HG03469 (cell line): ENCODE results near the gene CYP24A1.

ENCODE experiments used
- ATAC-seq: cut with Tn5 transposase; IDR thresholded peaks from one replicate; pipeline ENCODE4 v1.9.1; 2021; ENCODE audit warnings: mild to moderate bottlenecking, moderate library complexity, moderate number of reproducible peaks; ENCODE audit not compliant: unreplicated experiment

CYP24A1 gene

GRCh38 chr20:54204063-54204462 is 30.3 kb upstream of the CYP24A1 start:
- ATAC-seq, result no peak

GRCh38 chr20:54203281-54203680 is 29.5 kb upstream of the CYP24A1 start:
- ATAC-seq, result no peak

DNA sequence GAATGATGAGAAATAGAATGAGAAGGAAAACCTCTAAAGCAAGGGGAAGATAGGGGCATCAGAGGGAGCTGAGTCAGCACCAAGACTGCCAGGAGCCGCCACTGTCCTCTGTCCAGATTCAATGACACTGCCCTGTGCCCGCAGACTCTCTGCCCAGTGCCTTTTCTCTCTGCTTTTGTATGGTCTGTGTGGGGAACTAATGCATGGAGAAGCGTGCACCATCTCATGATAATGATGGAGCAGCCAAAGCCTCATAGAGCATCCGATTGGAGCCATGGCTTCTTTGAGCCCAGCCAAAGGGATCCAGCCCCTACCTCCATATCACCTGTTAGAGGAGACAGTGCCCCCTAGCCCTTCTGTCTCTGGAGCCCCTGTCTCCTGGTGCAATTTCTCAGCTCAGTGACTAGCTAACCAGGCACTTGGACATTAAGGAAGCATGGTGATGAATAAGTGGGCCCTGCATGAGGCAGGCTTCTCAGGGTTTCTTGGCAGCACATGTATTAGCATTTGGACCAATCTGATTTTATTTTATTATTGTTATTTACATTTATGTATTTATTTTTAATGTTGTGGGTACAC is 27.6 kb upstream of the CYP24A1 start:
- ATAC-seq, result no peak

GRCh38 chr20:54200487-54201267 is 26.9 kb upstream of the CYP24A1 start:
- no peak for ATAC-seq

GRCh38 chr20:54199721-54200176 is 26.0 kb upstream of the CYP24A1 start:
- no peak for ATAC-seq

GRCh38 chr20:54199283-54199682 is 25.5 kb upstream of the CYP24A1 start:
- no peak for ATAC-seq

DNA sequence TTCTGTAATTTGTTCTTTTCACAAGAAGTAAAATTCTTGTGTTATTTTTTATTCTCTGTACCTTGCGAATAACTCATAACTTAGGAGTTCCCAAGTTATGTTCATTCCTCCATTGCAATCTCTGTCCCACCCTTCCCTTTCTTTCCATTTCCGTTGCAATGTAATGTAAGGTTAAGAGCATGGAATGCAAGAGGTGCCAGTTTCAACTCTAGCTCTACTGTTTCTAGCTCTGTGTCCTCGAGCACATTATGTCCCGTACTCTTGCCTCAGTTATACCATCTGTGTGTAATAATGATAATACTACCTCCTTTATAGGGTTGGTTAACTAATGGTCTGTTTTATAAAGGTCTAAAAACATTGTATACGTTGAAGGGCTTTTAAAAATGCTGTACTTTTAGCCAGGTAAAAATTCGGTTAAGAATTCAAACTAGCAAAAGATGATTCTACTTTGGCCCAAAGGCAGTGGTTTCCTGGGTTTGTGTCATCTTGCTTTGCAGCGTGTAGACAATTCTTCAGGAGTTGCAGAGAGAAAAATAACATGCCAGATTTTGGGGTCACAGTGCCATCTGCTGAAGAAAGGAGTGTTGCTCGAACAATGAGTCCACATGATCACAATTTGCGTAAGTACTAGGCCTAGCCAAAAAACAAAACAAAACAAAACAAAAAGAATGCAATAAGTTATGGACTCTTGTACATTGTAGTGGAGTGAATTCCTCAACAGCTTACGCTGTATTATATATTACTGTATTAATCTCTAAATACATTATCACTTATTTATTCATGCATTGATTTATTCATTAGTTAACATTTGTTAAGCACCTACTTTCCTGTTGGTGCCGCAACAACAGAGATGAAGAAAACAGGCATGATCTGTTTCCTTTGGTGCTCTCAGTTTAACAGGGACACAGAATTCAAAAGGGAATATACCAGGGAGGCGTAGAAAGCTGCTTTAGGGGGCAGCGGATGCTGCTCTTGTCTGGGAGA is 24.1 kb upstream of the CYP24A1 start:
- ATAC-seq, result no peak

DNA sequence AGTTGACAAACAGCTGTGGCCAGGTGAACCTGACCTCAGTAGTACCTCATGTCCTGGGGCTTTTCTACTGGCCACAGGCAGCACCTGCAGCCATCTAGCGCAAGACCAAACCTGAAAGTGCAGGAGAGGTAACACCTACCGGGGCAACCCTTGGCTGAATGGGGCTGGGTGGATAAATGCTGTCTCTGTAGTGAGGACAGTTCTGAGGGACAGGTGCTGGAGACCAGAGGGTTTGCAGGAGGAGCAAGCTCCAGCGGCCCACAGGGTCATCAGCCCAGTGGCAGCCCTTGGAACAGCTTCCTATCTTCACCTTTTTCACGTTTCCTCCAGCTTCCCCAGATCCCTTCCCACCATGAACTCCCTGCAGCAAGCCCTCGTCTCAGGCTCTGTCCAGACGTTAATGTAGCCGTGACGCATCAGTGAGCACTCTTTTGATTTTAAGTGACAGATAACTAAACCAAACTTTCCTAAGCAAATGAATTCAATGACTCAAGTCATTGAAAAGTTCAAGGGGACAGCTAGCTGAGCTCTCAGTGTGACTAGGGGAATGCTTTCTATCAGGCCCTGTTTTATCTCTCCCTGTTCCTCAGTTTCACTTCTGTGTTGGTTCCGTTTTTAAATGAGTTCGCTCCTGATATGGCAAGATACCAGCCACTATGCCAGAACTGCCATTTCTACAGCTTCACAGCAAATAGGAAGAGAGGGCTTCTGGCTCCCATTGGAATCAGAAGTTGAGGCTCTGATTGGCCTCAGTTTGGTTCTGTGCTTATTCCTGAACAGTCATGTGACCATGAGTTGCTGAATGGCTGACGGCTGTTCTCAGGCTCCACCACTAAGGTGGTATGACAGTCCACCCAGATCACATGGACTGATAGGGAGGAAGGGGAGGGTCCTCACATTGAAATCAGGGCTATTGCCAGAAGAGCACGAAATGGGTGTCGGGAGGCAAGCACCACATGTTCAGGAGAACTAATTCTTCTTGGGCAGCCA is 22.0 kb upstream of the CYP24A1 start:
- ATAC-seq, result peak; percentile 39

- no peak for ATAC-seq
Observed at GRCh38 chr20:54194724-54195438, 21.1 kb upstream of the CYP24A1 start.

DNA sequence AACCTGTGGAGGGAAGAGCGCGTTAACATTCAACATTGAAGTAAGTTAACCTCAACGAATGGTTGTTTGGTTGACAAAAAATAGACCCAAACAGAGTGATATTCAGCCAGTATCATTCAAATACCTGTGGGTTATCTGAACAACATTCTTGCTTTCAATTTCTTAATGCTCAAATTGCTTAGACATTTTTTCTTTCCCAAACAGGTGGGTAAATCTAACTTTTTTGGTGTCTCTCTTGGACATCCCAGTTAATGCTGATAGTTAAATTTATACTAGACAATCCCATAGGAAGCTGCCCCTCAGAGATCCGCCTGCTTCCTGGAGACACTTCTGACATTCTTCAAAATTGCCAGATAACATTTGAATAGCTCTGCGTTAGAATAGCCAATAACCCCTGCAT is 20.0 kb upstream of the CYP24A1 start:
- no peak for ATAC-seq

GRCh38 chr20:54190217-54190616 is 16.4 kb upstream of the CYP24A1 start:
- ATAC-seq, result no peak

- ATAC-seq, result no peak
Observed at GRCh38 chr20:54189630-54190029, 15.8 kb upstream of the CYP24A1 start.

DNA sequence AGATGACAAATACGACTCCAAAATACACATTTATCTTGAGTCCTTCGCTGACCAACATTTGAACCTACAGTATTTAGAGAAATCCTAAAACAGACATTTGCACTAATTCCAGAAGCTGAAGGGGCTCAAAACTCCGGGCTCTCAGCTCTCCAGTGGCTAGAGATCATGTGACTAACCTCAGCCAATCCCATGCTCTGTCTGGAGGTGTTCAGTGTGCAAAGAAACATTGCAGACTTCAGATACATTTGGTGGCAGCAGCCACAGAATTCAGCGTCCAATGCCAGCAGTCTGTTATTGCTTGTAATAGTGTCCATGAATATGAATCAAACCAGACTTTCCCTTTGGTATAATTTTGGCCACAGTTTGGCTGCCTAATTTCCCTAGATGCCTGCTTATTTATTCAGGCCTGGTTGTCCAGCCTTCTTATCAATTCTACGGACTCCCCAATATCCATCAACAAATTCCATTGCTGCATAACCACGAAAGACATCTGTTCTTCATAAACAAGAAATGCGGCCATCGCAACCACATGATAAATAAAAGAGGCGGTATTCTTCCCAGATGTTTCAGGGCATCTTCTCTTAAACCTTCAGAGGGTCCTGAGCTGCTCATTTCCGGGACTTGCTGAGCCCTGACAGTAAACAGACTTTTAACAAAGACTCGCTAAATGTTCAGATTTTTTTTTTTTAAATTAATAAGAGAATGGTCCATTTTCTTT is 14.5 kb upstream of the CYP24A1 start:
- ATAC-seq, result no peak

- no peak for ATAC-seq
Observed at GRCh38 chr20:54184904-54185626, 11.3 kb upstream of the CYP24A1 start.

DNA sequence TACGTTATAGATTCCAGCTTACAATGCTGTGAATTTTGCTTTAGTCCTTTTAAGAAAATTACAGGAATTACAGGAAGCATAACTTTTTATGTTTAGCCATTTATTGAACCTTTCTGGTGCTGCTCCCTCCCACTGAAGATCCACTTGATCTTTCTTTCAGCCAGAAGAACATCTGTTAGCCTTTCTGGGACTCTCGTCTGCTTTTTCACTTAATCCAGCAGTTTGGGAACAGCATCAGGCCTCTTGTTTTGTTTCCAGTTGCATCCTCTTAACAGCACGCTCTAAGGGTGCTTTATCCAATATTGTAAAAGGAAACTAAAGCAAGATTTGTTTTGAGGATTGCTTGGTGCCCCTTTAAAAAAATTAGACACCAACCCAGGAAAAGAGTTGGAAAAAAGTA is 10.3 kb upstream of the CYP24A1 start:
- no peak for ATAC-seq

DNA sequence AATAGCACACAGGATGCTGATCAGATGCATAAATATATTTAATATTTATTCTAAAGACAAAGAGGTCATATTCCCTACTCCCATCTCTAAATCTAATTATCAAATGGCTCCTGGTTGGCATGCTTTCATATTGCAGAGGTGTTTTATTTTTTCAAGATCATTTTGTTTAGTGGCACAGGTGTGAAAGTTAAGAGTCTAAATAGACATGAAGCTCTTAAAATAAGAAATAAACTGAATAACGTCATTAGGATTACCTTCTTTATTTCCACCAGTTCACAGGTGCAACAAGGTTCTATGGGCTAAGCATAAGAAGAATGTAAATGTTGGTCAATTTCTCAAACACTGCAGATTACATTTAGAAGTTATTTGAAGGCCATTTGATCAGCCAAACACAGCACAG is 7.1 kb upstream of the CYP24A1 start:
- ATAC-seq, result no peak

DNA sequence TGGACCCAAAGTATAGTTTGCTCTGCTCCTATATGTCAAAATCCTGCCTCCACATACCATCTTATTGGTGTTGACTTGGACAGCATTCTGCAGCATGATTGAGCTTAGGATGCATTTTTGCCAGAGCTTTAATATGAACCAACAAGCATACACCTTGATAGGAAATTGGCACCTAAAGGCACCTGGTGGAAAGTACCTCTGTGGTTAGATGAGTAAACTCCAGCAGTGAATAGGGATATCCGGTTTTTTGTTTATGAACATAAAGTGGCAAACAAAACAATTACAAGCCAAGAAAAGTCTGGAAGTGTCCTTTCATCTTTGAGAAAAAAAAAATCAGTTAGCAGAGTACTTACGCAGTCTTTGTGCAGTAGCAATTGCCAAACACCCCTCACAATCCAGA is 6.2 kb upstream of the CYP24A1 start:
- no peak for ATAC-seq

- ATAC-seq, result no peak
Observed at GRCh38 chr20:54178256-54178655, 4.5 kb upstream of the CYP24A1 start.
